Fibroblast of upper back skin (primary cell): ENCODE data around the gene ATP8B1.
A peak's percentile ranks its signal among the peaks of the same experiment; 100 is the strongest.

Source experiments
- DNase-seq: peaks from one replicate; pipeline ENCODE4 v3.0.0-alpha.2; 2013

ATP8B1 gene

GRCh38 chr18:57791911-57792310 lies 11.2 kb downstream of the ATP8B1 start:
- peak; percentile 29 for DNase-seq

GRCh38 chr18:57791192-57791591 lies 11.9 kb downstream of the ATP8B1 start:
- DNase-seq: no peak

- DNase-seq: no peak
Measured at GRCh38 chr18:57790316-57790715, 12.8 kb downstream of the ATP8B1 start.

GRCh38 chr18:57789759-57790158 lies 13.4 kb downstream of the ATP8B1 start:
- no peak for DNase-seq

GRCh38 chr18:57789090-57789489 lies 14.0 kb downstream of the ATP8B1 start:
- DNase-seq: peak; percentile 79

GRCh38 chr18:57787068-57787685 lies 15.9 kb downstream of the ATP8B1 start:
- DNase-seq: no peak

GRCh38 chr18:57785751-57786437 lies 17.2 kb downstream of the ATP8B1 start:
- no peak for DNase-seq

GRCh38 chr18:57784801-57785114 lies 18.4 kb downstream of the ATP8B1 start:
- no peak for DNase-seq

GRCh38 chr18:57784034-57784800 lies 18.9 kb downstream of the ATP8B1 start:
- DNase-seq: peak; percentile 80

- DNase-seq: no peak
Measured at GRCh38 chr18:57782049-57782448, 21.1 kb downstream of the ATP8B1 start.

- DNase-seq: peak; percentile 94
Measured at GRCh38 chr18:57780706-57781347, 22.3 kb downstream of the ATP8B1 start.

- DNase-seq: peak; percentile 65
Measured at GRCh38 chr18:57780318-57780705, 22.8 kb downstream of the ATP8B1 start.

GRCh38 chr18:57776767-57777166 lies 26.3 kb downstream of the ATP8B1 start:
- DNase-seq: no peak

- DNase-seq: no peak
Measured at GRCh38 chr18:57776354-57776753, 26.8 kb downstream of the ATP8B1 start.

GRCh38 chr18:57775937-57776336 lies 27.2 kb downstream of the ATP8B1 start:
- DNase-seq: no peak

GRCh38 chr18:57772387-57772799 lies 30.7 kb downstream of the ATP8B1 start:
- no peak for DNase-seq

GRCh38 chr18:57771626-57772025 lies 31.5 kb downstream of the ATP8B1 start:
- DNase-seq: no peak

- DNase-seq: no peak
Measured at GRCh38 chr18:57771193-57771592, 31.9 kb downstream of the ATP8B1 start.

- DNase-seq: peak; percentile 53
Measured at GRCh38 chr18:57768537-57769326, 34.4 kb downstream of the ATP8B1 start.

- DNase-seq: no peak
Measured at GRCh38 chr18:57767259-57768050, 35.7 kb downstream of the ATP8B1 start.

GRCh38 chr18:57764995-57765394 lies 38.1 kb downstream of the ATP8B1 start:
- no peak for DNase-seq

- no peak for DNase-seq
Measured at GRCh38 chr18:57764087-57764486, 39.0 kb downstream of the ATP8B1 start.
